Fibroblast of the aortic adventitia (primary cell): ENCODE data around the gene CBR3. TPM values are rescaled to one million over a fixed set of nuclear protein-coding genes. Genes with fewer than 3 reads are reported as not detected.

Source experiments
- DNase-seq: peaks from one replicate; pipeline ENCODE4 v3.0.0-alpha.2; 2010; ENCODE audit warnings: low read depth
- H3K4me3 ChIP-seq: 2 replicates; pipeline ENCODE4 v1.5.1; 2011; ENCODE audit warnings: low read depth, mild to moderate bottlenecking, control low read depth, low read length, moderate library complexity
- CTCF ChIP-seq: IDR thresholded peaks from 2 replicates; pipeline ENCODE4 v1.5.1; 2011; ENCODE audit warnings: mild to moderate bottlenecking, low read length, control low read depth, inconsistent platforms; ENCODE audit not compliant: insufficient read depth
- total RNA-seq: library from RNA; depleted of rRNA; stranded (reverse); fragments of >200 nt; gene quantifications from 2 replicates; pipeline ENCODE4 v1.2.3, GENCODE V29; 2012; ENCODE audit warnings: low replicate concordance

CBR3 gene
- total RNA-seq, 1 donor = 27.9 TPM

GRCh38 chr21:36165356-36165755 lies 30.5 kb downstream of the CBR3 start:
- no peak for DNase-seq
- TF ChIP-seq CTCF = no peak

GRCh38 chr21:36166705-36167104 lies 31.8 kb downstream of the CBR3 start:
- no peak overlapping the region for H3K4me3 ChIP-seq
- DNase-seq = no peak
- no peak for TF ChIP-seq CTCF

More at GRCh38 chr21:36165356-36165755, 30.5 kb downstream of the CBR3 start:
- no peak overlapping the region for H3K4me3 ChIP-seq

GRCh38 chr21:36167541-36167940 lies 32.7 kb downstream of the CBR3 start:
- no peak for DNase-seq

GRCh38 chr21:36169470-36170128 lies 34.7 kb downstream of the CBR3 start:
- DNase-seq = no peak
- no peak overlapping the region for H3K4me3 ChIP-seq

More at GRCh38 chr21:36167541-36167940, 32.7 kb downstream of the CBR3 start:
- no peak overlapping the region for H3K4me3 ChIP-seq
- no peak for TF ChIP-seq CTCF

GRCh38 chr21:36170823-36171222 lies 35.9 kb downstream of the CBR3 start:
- H3K4me3 ChIP-seq = no peak overlapping the region
- no peak for TF ChIP-seq CTCF
- no peak for DNase-seq

More at GRCh38 chr21:36169470-36170128, 34.7 kb downstream of the CBR3 start:
- no peak for TF ChIP-seq CTCF

GRCh38 chr21:36171336-36171735 lies 36.5 kb downstream of the CBR3 start:
- no peak for TF ChIP-seq CTCF

GRCh38 chr21:36171741-36172331 lies 37.0 kb downstream of the CBR3 start:
- H3K4me3 ChIP-seq = no peak overlapping the region
- no peak for TF ChIP-seq CTCF
- no peak for DNase-seq

More at GRCh38 chr21:36171336-36171735, 36.5 kb downstream of the CBR3 start:
- H3K4me3 ChIP-seq = no peak overlapping the region
- DNase-seq = no peak
